ENCODE results near the gene BUB3. TPM values are rescaled to one million over a fixed set of nuclear protein-coding genes. Genes with fewer than 3 reads are reported as not detected.

Gene BUB3, protein sequence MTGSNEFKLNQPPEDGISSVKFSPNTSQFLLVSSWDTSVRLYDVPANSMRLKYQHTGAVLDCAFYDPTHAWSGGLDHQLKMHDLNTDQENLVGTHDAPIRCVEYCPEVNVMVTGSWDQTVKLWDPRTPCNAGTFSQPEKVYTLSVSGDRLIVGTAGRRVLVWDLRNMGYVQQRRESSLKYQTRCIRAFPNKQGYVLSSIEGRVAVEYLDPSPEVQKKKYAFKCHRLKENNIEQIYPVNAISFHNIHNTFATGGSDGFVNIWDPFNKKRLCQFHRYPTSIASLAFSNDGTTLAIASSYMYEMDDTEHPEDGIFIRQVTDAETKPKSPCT
- total RNA-seq: 194 and 210 TPM in 2 replicates

GRCh38 chr10:123154092-123154710, at the start of gene BUB3:
BUB3 (plus strand) TSS chr10:123154402; CDS start chr10:123154918, 516 bp downstream.
- H3K36me3 Mint-ChIP-seq (ENCODE audit: low read depth): peaks cover 53% of the 10 kb centered on the region
- intact Hi-C loops (cut with micrococcal nuclease): loop anchor here (1.0 to 5.0 kb wide), 6 partner anchors 146 to 1763 kb away; partner anchors contain the start of genes FAM24B, IKZF5, NKX1-2 and PLEKHA1
- H3K27ac Mint-ChIP-seq: peak within 1 kb of the TSS; percentile 100
- DNase-seq (ENCODE audit: low spot score): peak; percentile 96
- no peaks in the 10 kb centered on the region for H3K9me3 Mint-ChIP-seq
- peaks cover 54% of the 10 kb centered on the region for H3K4me1 Mint-ChIP-seq (ENCODE audit: low read depth)
- H3K4me3 Mint-ChIP-seq (ENCODE audit: low read depth): peak within 1 kb of the TSS; percentile 99
- peaks cover 23% of the 10 kb centered on the region for H3K27me3 Mint-ChIP-seq (ENCODE audit: low read depth)

DNA sequence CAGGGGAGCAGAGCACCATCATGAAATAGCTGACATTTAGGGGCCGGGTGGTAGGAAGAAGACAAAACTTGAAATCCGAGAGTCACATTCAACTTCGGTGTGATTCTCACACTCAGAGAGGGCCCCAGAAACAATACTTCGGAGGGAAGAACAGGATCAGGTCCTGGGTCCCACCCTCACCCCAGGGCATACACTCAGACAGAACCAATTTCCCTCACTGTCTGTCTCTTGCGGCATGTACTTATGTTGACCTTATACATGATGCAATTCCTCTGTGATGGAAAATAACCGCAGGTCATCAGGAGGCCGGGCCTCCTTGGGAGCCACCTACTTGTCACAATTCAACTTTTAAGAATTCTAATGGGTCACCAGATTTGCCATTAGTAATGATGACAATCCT, 44.7 kb upstream of the BUB3 start:
- no peaks in the 10 kb centered on the region for H3K4me1 Mint-ChIP-seq (ENCODE audit: low read depth)
- intact Hi-C loops (cut with micrococcal nuclease): no loop called here
- H3K4me3 Mint-ChIP-seq (ENCODE audit: low read depth): no peak overlapping the region
- H3K9me3 Mint-ChIP-seq: no peaks in the 10 kb centered on the region
- H3K27me3 Mint-ChIP-seq (ENCODE audit: low read depth): peaks cover 12% of the 10 kb centered on the region
- no peak for DNase-seq (ENCODE audit: low spot score)
- no peaks in the 10 kb centered on the region for H3K36me3 Mint-ChIP-seq (ENCODE audit: low read depth)
- no peak overlapping the region for H3K27ac Mint-ChIP-seq

DNA sequence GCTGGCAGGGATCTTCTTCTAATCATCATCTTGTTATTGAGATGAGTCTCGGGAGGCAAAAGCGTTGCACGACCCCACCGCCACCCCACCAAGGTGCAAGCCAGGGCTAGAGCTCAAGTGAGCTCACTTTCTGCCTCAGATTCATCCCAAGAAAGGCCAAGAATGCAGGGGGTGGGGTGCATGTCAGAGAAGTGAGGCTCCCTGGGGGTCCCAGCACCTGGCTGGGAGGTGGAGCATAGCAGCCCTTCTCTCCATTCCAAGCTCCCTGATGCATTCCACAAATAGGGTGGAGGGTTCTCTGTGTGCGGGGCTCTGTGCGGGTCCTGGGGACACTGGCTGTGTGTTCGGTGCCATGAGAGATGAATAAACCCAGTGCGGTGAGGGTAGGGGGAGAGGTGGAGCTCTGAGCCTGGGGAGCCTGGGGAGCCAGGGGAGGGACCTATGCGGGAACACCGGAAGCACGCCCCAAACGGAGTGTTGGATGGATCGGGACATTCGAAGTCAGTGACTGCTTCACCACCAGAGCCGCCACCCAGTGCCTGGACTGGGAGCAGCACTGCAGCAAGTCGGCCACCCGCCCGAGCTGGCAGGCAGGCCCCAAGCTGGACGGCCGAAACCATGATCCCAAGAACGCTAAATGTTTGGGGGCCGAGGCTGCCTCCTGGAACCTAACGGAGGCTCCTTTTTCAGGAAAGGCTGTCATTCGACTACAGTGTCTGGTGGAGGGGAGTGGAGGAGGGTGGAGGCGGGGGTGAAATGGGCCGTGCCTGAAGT, 36.4 kb upstream of the BUB3 start:
- Mint-ChIP-seq H3K4me1 (ENCODE audit: low read depth) (no peaks in the 10 kb centered on the region), H3K27ac (no peak overlapping the region), H3K36me3 (ENCODE audit: low read depth) (no peaks in the 10 kb centered on the region), H3K27me3 (ENCODE audit: low read depth) (peaks cover 29% of the 10 kb centered on the region), H3K9me3 (no peaks in the 10 kb centered on the region), H3K4me3 (ENCODE audit: low read depth) (no peak overlapping the region)
- no peak for DNase-seq (ENCODE audit: low spot score)
- intact Hi-C loops (cut with micrococcal nuclease): no loop called here

DNA sequence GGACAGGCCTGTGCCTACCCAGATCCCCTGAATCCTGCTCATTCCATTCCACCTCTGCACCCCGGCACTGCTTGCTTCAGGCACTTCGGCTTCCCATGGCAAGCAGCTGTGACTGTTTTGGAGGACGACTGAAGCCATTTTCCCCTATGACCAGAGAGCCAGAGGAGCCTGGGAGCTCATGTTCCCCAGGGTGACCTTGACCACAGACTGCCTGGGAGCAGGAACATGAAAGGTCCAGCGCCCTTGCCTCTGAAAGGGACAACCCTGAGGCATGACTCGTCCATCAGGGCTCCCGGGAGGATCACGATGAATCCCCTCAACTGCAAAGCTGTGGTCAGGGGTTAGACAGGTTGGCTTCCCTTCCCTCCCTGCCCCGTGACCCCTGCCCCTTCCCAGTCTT, 35.1 kb upstream of the BUB3 start:
- Mint-ChIP-seq H3K27ac (no peak overlapping the region), H3K27me3 (ENCODE audit: low read depth) (peaks cover 30% of the 10 kb centered on the region), H3K4me3 (ENCODE audit: low read depth) (no peak overlapping the region), H3K9me3 (no peaks in the 10 kb centered on the region), H3K36me3 (ENCODE audit: low read depth) (no peaks in the 10 kb centered on the region), H3K4me1 (ENCODE audit: low read depth) (no peaks in the 10 kb centered on the region)
- DNase-seq (ENCODE audit: low spot score): no peak
- intact Hi-C loops (cut with micrococcal nuclease): no loop called here

DNA sequence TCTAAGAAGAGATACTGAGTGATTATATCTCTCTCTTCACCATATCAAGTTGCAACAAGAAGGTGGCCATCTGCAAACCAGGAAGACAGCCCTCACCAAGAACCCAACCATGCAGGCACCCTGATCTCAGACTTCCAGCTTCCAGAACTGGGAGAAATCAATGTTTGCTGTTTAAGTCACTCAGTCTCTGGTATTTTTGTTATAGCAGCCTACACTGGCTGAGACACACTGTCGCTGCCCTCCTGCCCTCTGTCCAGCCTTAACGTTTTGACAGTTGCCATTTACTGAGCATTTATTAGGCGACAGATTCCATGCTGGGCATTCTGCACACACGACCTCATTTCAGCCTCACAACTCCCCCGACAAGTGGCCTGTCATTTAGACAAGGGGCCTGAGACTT, 28.0 kb upstream of the BUB3 start:
- H3K27ac Mint-ChIP-seq: no peak overlapping the region
- H3K27me3 Mint-ChIP-seq (ENCODE audit: low read depth): peaks cover 47% of the 10 kb centered on the region
- H3K9me3 Mint-ChIP-seq: no peaks in the 10 kb centered on the region
- H3K36me3 Mint-ChIP-seq (ENCODE audit: low read depth): no peaks in the 10 kb centered on the region
- no peaks in the 10 kb centered on the region for H3K4me1 Mint-ChIP-seq (ENCODE audit: low read depth)
- no peak for DNase-seq (ENCODE audit: low spot score)
- no peak overlapping the region for H3K4me3 Mint-ChIP-seq (ENCODE audit: low read depth)
- intact Hi-C loops (cut with micrococcal nuclease): no loop called here

DNA sequence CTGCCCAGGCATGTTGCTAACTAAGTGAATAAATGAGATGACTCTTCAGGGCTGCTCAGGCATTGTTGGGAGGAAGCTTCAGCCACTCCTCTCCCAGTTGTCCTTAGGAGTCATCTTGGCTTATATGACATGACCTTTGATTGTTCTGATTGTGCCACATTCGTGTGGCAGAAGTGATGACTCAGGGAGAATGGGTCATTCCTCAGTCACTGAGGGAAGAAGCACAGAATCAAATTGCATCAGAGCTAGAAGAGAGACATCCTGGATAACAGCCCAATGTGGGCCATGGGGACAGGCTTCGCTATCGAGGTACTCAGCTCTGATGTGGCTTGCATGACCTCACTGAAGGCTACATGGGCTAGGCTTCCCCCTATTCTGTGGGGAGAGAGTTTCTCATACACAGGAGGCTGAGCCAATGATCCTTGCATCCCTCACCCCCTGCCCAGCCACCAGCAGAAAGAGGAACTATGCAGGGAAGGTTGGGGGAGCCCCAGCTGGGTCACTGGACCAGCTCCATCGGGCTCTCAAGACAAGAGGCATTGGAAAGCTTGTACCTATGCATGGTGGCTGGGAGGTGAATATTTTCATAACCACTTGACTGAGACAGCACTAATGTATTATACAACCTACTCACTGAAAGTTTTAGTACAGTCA, 24.5 kb upstream of the BUB3 start:
- H3K27ac Mint-ChIP-seq: no peak overlapping the region
- H3K9me3 Mint-ChIP-seq: no peaks in the 10 kb centered on the region
- DNase-seq (ENCODE audit: low spot score): no peak
- intact Hi-C loops (cut with micrococcal nuclease): loop anchor here (5.0 kb wide), 2 partner anchors 82 to 838 kb away; no protein-coding TSS in a partner anchor
- H3K4me1 Mint-ChIP-seq (ENCODE audit: low read depth): peaks cover 12% of the 10 kb centered on the region
- H3K27me3 Mint-ChIP-seq (ENCODE audit: low read depth): peaks cover 66% of the 10 kb centered on the region
- H3K4me3 Mint-ChIP-seq (ENCODE audit: low read depth): no peak overlapping the region
- H3K36me3 Mint-ChIP-seq (ENCODE audit: low read depth): no peaks in the 10 kb centered on the region

DNA sequence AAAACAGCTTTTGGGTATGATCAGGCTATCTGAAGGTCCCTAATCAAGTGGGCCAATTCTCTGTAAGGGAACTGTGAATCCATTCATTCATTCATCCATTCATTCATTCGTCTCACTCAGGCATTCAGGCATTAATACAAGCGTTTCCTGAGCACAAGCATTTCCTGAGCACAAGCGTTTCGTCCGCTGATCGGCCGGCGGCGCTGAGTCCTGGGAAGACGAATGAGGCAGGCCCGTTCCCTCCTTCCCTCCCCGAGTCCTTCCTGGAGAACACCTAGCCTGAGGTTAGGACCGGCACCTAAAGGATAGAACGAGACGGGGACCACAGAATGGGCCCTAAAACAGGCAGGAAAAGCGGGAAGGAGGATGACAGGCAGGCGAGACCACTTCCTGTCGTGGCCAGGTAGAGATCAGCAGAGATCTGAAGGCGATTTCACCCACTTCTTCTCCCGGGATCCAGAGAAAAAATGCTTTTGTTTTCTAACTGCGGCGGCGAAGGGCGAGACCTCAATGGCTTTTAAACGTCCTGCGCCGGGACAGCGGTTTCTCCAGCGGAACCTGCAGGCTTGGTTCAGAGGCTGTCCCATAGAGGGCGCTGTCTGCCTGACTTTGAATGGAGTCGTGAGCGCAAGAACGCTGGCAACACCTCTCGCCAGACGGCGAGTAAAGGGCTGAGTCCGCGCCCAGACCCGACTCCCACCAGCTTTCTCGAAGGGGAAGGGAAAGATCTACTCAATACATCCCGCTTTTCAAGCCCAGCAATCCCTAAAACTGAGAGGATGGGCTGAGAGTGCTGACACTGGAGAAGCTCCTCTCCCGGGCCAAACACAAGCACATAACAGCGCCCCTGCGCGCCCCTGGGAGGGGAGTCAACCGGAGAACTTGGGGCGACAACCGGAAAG, 21.4 kb upstream of the BUB3 start:
- peaks cover 14% of the 10 kb centered on the region for H3K4me1 Mint-ChIP-seq (ENCODE audit: low read depth)

DNA sequence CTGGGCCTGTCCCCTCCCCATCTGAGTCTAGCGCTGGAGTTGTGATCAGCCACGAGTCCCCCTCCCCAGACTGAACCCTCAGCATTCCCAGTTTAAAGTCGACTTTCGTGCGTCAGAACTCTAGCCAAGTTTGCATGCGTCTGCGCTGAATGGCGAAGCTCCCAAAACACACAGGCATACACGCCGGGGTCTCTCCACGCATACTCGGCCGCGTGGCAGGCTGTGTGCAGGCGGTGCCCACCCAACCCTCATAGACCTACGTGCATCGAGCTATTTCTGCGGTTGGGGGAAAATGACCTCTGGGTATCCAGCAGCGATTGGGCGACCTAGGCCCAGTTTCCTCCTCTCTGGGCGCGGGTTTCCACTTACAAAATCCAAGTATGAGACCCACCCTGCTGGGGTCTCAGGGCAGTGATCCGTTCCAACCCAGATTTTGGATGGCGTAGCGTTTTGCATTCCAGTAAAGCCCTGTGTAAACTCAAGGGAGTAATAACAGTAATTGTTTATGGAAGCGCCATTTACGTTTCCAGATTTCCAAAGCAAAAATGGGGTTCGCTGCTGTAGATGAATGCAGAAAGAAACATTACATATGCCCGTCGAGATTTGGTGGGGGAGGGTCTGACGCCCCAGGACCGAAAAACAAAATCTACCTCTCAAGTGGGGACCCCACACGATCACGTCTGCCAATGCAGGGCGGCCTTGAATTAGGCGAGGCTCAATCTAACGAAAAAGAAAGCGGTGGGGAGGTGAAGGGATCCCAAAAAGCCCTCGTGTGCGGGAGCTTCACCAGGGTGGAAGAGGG, 20.5 kb upstream of the BUB3 start:
- no peaks in the 10 kb centered on the region for H3K36me3 Mint-ChIP-seq (ENCODE audit: low read depth)
- peaks cover 16% of the 10 kb centered on the region for H3K4me1 Mint-ChIP-seq (ENCODE audit: low read depth)
- intact Hi-C loops (cut with micrococcal nuclease): loop anchor here (1.0 to 5.0 kb wide), 4 partner anchors 15 to 834 kb away; partner anchors contain the start of gene HMX2
- H3K27ac Mint-ChIP-seq: no peak overlapping the region
- DNase-seq (ENCODE audit: low spot score): no peak
- H3K4me3 Mint-ChIP-seq (ENCODE audit: low read depth): no peak overlapping the region
- peaks cover 62% of the 10 kb centered on the region for H3K27me3 Mint-ChIP-seq (ENCODE audit: low read depth)
- no peaks in the 10 kb centered on the region for H3K9me3 Mint-ChIP-seq

More for the DNA sequence above, 21.4 kb upstream of the BUB3 start:
- intact Hi-C loops (cut with micrococcal nuclease): loop anchor here (1.0 to 5.0 kb wide), 3 partner anchors 86 to 834 kb away; no protein-coding TSS in a partner anchor
- Mint-ChIP-seq H3K9me3 (no peaks in the 10 kb centered on the region), H3K27ac (peak overlapping the region; percentile 44), H3K27me3 (ENCODE audit: low read depth) (peaks cover 60% of the 10 kb centered on the region), H3K4me3 (ENCODE audit: low read depth) (peak overlapping the region; percentile 55), H3K36me3 (ENCODE audit: low read depth) (no peaks in the 10 kb centered on the region)
- peak; percentile 74 for DNase-seq (ENCODE audit: low spot score)

DNA sequence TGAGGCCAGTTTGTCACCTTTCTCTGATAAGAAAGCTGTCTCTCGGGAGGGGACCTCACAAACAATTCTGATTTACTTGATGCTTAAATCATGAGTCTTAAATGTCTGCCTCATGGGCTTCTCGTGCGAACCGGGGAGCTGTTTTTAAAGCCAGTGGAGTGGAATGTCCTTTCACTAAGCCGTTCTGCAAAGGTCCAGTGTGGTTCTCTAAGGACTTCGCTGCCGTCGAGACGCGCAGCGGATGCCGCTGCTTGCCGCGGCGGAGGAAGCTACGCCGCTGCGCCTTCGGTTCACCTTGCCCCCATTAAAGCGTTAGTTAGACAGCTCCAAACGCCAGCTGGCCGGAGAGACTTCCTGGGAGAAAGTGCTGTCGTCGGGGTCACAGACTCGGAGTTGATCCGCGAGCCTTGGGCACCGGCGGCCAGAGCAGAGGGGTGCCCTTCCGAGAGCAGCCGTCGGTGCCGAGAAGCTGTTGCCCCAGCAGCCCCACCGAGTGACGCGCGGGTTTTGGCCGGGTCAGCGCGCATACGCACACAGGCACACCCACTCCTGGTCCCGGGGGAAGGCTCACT, 19.8 kb upstream of the BUB3 start:
- peaks cover 17% of the 10 kb centered on the region for H3K4me1 Mint-ChIP-seq (ENCODE audit: low read depth)
- intact Hi-C loops (cut with micrococcal nuclease): loop anchor here (2.0 to 5.0 kb wide), 3 partner anchors 14 to 833 kb away; partner anchors contain the start of gene HMX2

DNA sequence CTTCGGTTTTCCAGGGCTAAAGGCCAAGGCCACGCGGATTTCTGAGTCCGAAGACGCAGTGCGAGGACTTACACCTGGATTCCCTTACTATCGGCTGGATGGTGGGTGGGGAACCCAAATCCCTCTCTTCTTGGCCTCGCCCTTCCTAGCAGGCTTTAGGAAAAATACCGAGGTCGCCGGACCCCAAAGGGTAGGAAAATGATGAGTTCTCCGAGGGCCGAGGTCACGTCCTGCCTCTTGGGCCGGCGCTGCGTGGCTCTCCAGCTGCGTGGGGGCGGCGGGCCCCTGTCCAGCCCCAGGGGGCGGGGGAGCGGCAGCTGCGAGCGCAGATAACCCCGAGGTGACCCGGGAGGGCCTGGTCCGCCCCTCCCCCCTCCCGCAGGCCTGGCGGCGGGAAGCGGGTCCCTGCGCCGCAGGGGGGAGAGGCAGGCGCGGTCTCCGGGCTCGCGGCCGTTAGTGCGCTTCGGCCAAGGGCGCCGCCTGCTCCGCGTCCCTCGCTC, 19.2 kb upstream of the BUB3 start:
- H3K36me3 Mint-ChIP-seq (ENCODE audit: low read depth): no peaks in the 10 kb centered on the region
- no peak overlapping the region for H3K27ac Mint-ChIP-seq
- no peaks in the 10 kb centered on the region for H3K9me3 Mint-ChIP-seq
- peaks cover 19% of the 10 kb centered on the region for H3K4me1 Mint-ChIP-seq (ENCODE audit: low read depth)
- DNase-seq (ENCODE audit: low spot score): no peak
- intact Hi-C loops (cut with micrococcal nuclease): loop anchor here (2.0 to 5.0 kb wide), 4 partner anchors 14 to 832 kb away; partner anchors contain the start of gene HMX2
- H3K27me3 Mint-ChIP-seq (ENCODE audit: low read depth): peaks cover 68% of the 10 kb centered on the region
- H3K4me3 Mint-ChIP-seq (ENCODE audit: low read depth): no peak overlapping the region

More for the DNA sequence above, 19.8 kb upstream of the BUB3 start:
- Mint-ChIP-seq H3K27me3 (ENCODE audit: low read depth) (peaks cover 64% of the 10 kb centered on the region), H3K36me3 (ENCODE audit: low read depth) (no peaks in the 10 kb centered on the region), H3K4me3 (ENCODE audit: low read depth) (no peak overlapping the region), H3K27ac (peak overlapping the region; percentile 33), H3K9me3 (no peaks in the 10 kb centered on the region)
- DNase-seq (ENCODE audit: low spot score): no peak

All from activated T-helper 2 cell treated with anti-CD3 and anti-CD28 coated beads, Interferon-gamma antibody, Interleukin-2, Interleukin-4, amounts not matched to agents 10 μg/mL and 5 μg/mL and 100 μg/mL, durations not matched to agents 14 hours and 24 hours and 36 hours (primary cell).